DMS79 treated with DMSO at 0.1 percent for 48 hours (cell line): ENCODE data around the gene PSTPIP1.

Source experiments
- DNase-seq: peaks from one replicate; lab custom pipeline; 2025; lab: John Stamatoyannopoulos, UW

PSTPIP1 gene

GRCh38 chr15:77019521-77020331, 24.8 kb downstream of the PSTPIP1 start:
- no peak for DNase-seq

DNA sequence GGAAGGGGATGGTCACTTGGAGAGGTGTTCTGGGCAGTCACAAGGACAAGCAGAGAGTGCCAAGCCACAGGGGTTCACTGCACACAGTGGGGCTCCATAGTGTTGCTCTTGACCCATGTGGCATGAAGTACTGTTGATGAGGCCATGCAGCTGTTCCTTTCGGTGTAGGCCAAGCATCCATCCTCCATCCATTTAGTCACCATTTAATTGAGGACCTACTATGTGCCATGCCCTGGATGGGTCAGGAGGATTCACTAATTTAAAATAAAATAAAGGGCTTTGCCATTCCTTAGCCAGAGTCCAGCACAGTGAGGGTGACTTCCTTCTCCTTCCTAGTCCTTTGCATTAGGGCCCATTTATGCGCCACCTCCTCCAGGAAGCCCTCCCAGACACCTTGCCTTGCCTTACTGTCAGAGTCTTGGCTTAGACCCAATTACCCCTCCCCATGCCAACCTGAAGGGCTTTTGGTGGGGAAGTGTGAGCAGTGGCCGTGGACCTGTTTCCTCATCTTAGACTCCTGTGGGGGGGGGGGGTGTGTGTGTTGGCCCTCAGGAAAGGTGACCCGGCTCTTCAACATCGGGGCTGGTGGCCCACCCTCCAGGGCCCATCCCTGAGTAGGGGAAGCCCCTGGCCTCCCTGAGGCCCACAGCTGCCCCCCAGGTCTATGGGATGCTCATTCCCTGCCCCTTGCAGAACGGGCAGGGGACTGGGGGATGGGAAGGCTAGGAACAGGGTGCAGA, 25.6 kb downstream of the PSTPIP1 start:
- no peak for DNase-seq

DNA sequence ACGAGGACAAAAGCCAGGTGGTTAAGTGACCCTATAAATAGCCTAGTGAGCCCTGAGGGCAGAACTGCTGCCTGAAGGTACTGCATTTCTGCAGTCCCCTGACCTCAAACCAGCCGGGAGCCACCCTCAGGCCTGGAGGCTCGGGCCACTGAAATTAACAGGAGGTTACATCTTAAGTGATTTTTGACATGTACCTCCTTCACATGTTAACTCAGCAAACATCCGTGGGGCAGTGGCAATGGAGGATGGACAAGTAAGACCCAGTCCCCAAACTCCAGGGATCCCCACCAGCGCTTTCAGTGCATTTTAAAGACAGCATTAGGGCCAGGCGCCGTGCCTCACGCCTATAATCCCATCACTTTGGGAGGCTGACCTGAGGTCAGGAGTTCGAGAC, 26.2 kb downstream of the PSTPIP1 start:
- no peak for DNase-seq

GRCh38 chr15:77021803-77022381, 27.0 kb downstream of the PSTPIP1 start:
- no peak for DNase-seq

GRCh38 chr15:77022646-77023575, 28.0 kb downstream of the PSTPIP1 start:
- DNase-seq, result no peak

GRCh38 chr15:77023576-77024272, 28.8 kb downstream of the PSTPIP1 start:
- no peak for DNase-seq

- peak; percentile 19 for DNase-seq
Observed at GRCh38 chr15:77024273-77025082, 29.6 kb downstream of the PSTPIP1 start.

- no peak for DNase-seq
Observed at GRCh38 chr15:77025083-77025901, 30.4 kb downstream of the PSTPIP1 start.

- DNase-seq, result no peak
Observed at GRCh38 chr15:77025941-77026411, 31.1 kb downstream of the PSTPIP1 start.

DNA sequence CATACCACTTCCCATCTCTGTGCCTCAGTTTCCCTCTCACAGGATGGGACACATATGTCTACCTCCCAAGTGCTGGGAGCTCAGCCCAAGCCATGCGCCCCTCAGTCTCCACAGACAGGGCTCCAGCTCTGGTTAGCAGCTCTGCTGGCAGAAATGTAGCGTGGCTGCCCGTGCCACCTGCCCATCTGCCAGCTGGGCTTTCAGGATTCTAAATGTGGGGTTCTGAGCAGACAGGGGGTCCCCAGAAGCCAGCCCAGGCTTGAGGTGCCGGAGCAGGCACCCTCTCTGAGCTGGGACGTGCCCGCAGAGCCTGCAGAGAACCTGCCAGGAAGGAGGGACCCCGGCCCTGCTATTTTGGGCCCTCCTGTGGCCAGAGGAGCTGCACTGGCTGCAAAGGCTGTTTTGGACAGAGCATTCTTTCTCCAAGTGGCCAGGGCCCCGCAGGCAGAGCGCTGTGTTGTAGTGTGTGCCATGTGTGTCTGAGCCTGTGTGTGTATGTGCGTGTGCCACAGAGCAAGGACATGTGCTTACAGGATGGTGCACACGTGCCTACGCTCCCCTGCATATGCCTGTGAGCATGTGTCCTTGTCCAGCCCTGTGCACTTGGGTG, 31.7 kb downstream of the PSTPIP1 start:
- no peak for DNase-seq

DNA sequence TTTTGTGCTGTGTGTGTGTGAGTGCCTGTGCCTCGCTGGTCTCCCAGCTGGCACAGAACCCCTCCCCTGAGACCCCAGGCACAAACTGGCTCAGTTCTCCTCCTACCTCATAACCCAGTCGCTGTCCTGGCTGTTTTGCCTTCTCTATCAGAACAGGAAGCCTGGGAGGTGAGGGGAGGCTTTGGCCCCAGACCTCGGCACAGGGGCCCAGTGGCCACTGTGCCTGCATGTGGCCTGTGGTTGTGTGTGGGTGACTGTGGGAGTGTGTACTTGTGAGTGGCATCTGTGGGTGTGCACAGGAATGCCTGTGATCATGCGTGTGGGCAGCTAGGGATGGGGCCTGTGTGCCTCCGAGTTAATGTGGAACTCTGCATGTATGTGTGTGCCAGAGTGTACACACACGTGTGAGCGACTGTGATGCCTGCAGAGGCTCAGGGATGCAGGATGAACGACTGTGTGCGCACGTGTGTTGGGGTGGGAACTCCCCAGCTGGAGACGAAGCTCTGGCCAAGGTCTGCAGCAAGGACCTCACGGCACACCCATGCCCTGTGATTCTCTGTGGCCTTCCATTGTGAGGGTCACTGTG, 32.3 kb downstream of the PSTPIP1 start:
- DNase-seq, result no peak

DNA sequence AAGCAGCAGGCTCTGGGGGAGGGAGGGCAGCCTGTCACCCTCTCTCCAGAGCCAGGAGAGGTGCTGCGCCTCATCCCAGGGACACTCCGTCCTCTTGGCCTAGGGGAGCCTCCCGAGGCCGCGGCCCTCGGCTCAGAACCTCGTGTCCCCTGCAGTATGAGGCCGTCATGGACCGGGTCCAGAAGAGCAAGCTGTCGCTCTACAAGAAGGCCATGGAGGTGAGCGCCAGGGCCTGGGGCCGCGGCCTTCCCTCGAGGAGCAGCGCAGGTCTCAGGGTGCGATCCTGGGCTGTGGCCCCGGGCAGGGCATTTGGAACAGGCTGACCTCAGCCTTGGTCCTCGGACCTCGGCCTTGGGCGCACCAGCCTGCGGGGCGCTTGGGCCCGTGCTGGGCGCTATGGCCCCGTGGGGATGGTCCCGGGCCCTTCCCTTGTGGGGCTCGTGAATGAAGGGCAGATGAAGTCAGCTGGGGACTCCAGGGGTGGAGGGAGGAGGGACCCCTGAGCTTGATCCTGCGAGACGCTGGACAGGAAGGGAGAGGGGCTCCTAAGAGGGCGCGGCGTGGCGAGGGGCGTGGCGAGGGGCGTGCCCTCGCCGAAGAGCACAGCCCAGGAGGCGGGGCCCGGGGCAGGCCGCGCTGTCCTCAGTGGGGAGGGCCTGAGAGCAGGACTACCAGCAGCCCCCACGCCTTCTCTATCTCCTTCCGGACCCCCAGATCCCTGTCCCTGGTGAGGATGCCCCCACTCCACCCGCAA, 32.9 kb downstream of the PSTPIP1 start:
- no peak for DNase-seq

- no peak for DNase-seq
Observed at GRCh38 chr15:77028451-77029165, 33.7 kb downstream of the PSTPIP1 start.

DNA sequence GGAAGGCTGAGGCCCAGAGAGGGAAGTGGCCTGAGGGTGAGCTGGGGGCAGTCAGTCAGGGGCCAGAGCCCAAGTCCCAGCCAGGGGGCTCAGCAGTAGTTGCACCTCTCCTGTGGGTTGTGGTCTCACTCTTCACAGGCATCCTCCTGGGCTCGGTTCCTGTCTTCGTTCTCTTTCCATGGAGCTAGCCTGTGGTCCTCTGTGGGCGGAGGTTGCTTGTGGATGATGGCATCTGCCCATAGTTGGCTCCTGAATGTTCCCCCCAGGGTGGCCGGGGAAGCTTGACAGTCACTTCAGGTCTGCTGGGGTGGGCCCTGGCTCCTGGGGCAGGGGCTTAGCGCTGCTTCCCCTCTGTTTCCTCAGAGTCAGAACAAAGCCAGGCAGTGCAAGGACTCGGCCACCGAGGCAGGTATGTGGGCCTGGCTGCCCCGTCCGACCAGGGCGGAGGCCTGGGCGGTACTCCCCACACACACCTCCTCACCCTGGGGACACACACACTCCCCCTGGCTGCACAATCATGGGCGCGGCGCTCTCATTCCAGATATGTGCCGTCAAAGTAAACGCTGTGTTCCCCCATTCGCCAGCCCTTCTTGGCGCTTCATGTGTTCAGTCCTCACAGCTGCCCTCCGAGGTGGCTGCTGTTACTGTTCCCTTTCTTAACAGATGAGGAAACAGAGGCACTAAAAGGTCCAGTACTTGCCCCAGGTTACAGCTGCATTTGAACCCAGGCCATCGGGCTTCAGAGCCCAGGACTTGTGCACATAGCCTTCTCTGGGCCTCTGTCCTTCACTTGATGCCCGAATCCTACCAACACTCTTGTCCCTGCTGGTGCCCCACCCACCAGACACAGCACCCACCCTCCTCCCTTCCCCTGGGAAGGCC, 34.5 kb downstream of the PSTPIP1 start:
- DNase-seq, result no peak

- DNase-seq, result no peak
Observed at GRCh38 chr15:77030048-77030927, 35.4 kb downstream of the PSTPIP1 start.
